Erythroblast (primary cell): ENCODE data around the gene PDE10A.

Experiments used
- GATA1 ChIP-seq: IDR thresholded peaks from 2 replicates; pipeline ENCODE4 v1.6.1; 2011; ENCODE audit warnings: low read depth, mild to moderate bottlenecking, control low read depth, low read length, moderate library complexity
- POLR2A ChIP-seq: IDR thresholded peaks from 2 replicates; pipeline ENCODE4 v1.6.1; 2011; ENCODE audit warnings: mild to moderate bottlenecking, low read length

DNA sequence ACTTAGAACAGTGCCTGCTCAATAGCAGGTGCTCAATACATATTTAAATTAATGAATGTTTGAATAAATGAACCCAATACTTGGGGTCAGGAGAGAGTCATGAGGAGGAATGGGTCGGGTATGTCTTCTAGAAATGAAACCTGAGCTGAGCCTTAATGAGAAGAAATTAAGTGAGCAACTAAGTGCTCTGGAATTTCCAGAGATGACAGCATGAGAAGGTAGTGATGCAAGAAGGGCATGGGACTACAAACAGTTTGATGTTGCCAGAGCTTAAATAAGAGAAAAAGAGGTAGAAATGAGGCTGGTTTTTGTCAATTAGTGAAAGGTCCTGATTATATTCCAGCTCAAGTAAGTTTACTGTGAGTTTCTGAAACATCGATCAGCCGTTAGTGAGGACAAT is 82.9 kb downstream of the PDE10A start:
- TF ChIP-seq POLR2A (no peak), GATA1 (no peak)
